Amniotic stem cell (primary cell): ENCODE results near the gene NECTIN3.

Experiments
- DNase-seq: peaks from one replicate; lab custom pipeline; 2025; lab: John Stamatoyannopoulos, UW

Gene NECTIN3

DNA sequence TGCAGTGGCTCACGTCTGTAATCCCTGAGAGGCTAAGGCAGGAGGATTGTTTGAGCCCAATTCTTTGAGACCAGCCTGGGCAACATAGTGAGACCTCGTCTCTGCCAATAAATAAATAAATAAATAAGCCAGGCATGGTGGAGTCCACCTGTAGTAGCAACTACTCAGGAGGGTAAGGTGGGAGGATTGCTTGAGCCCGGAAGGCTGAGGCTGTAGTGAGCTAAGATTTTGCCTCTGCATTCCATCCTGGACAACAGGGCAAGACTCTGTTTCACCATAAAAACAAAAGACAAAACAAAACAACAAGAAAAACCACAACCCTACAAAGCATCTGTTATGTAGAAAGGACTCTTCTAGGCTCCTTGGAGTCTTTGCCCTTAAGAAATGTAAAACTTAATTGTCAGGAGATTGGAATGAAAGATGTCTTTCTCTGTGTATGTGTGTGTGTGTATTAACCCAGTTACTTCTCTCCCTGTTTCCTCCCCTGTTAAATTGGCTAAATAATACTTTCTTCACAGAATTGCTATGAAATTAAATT is 9.5 kb downstream of the NECTIN3 start:
- DNase-seq: no peak

DNA sequence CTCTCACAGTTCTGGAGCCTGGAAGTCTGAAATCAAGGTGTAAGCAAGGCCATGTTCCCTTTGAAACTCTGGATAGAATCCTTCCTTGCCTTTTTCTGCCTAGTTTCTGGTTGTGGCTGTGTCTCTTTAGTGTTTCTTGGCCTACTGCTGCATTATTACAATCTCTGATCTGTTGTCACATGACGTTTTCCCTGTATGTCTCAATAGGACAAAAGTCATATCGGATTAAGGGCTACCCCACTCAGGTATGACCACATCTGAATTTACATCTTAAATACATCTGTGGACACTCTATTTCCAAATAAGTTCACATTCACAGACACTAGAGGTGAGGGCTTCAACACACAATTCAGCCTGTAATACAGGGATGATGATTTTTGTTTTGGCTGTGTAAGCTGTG is 13.3 kb downstream of the NECTIN3 start:
- no peak for DNase-seq

DNA sequence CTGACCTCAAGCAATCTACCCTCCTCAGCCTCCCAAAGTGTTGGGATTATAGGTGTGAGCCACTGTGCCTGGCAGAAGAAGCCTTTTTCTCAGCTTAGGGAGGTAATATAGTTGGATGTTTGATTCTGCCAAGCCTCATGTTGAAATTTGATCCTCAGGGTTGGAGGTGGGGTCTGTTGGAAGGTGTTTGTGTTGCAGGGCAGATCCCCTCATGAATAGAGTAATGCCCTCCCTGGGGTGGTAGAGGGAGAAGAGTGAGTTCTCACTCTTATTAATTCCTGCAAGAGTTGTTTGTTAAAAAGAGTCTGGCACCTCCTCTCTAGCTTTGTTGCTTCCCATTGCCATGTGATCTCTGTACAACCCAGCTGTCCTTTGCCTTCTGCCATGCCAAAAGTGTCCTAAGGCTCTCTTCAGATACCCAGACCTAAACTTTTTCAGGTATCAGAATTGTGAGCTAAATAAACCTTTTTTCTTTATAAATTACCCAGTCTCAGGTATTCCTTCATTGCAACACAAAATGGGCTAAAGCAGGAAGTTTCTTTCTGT is 16.4 kb downstream of the NECTIN3 start:
- DNase-seq: no peak

DNA sequence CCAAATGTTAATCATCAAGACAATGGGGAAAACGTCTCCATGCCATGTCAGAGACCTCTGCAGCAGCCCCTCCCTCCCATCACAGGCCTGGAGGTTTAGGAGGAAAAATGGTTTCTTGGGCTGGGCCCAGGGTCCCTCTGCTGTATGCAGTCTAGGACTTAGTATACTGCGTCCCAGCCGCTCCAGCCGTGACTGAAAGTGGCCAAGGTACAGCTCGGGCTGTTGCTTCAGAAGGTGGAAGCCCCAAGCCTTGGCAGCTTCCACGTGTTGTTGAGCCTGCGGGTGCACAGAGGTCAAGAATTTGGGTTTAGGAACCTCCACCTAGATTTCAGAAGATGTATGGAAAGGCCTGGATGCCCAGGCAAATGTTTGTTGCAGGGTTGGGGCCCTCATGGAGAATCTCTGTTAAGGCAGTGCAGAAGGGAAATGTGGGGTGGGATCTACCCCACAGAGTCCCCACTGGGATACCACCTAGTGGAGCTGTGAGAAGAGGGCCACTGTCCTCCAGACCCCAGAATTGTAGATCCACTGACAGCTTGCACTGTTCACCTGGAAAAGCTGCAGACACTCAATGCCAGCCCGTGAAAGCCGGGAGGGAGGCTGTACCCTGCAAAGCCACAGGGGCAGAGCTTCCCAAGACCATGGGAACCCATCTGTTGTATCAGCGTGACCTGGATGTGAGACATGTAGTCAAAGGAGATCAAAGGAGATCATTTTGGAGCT is 25.0 kb downstream of the NECTIN3 start:
- no peak for DNase-seq

DNA sequence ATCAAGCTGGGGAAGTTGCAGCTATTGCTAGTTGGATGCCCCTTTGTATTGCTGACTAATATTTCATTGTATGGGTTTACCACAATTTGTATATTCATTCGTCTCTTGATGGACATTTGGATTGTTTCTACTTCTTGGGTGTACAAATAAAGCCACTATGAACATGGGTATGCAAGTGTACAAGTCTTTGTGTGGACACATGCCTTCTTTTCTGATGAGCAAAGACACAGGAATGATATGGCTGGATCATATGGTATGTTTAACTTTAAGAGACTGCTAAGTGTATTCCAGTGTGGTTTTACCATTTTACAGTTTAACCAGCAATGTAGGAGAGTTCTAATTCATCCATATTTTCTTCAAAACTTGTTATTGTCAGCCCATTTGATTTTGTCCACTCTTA is 32.2 kb downstream of the NECTIN3 start:
- DNase-seq: no peak

DNA sequence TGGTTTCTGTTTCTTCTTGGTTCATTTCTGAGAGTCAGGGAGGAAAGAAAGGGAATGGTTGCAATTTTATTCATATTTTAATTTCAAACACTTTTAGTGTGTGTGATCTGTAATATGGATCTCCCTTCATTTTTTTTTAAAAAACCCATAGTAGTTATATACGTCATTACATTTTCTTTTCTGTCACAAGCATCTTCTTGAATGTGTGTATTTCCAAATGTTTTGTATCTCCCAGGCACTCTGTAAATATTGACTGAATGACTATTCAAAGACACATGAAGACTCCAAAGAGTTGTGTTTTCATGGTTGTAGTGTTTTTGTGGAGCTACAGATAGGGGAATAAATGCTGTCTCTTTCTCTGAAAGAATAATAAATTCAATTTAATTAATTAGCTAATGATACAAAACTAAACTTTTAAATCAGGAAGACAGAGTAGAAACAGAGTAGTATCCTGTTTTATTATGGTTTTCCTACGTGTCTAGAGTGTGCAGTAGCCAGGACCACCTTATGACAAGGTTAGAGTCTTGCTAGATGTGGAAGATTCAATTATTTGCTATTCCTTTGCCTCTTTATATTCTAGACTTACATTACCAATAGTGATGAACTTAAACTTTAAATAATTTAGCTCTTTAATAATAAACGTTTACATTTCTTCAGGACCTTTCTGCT is 35.5 kb downstream of the NECTIN3 start:
- DNase-seq: no peak

DNA sequence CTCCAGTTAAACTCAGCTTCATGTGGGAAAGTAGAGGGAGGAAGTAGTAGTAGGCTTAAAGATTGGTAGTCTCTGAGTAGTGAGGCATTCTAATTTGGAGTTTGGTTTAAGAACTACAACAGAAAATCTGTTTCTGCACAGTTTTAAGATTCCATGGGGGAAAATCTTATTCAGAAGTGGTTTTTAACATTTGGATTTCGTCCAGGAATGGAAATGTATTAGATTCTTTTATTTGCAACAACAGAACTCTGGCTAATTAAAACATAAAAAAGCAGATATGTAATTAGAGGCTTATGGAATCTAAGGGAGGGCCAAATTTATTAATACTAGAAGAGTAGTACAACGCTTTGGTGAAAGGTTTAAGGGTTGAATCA is 36.0 kb downstream of the NECTIN3 start:
- no peak for DNase-seq

DNA sequence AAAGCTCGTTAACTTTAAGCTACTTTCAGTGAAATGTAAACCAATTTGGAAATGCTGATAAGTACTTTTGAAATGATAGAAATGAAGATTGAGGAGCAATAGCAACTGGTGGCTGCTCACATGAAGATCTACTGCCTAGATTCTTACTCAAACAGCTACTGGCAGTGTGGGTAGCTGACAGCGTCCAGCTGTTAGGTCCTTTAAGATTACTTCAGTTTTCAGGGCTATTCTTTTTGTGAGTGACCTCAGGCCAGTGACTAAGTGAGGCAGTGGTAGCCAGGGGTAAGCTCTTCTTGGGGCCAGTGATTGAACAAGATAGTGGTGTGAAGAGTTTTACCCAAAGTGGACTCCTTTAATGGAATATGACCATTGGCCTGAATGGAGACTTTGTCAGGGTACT is 41.3 kb downstream of the NECTIN3 start:
- DNase-seq: no peak

DNA sequence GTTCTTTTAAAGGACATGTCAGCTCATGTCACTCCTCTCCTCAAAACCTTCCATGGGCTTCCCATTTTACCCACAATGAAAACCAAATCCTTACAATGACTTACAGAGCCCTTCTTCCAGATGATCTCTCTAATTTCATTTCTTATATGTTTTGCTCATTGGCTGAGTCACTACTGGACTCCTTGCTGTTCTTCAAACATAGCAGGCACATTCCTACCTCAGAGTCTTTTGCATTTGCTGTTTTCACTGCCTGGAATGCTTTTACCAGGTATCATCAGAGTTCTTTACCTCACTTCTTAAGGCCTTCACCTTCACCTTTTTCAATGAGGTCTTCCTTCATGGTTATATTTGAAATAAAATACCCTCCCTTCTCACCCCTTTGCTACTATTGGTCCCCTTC is 57.3 kb downstream of the NECTIN3 start:
- no peak for DNase-seq

DNA sequence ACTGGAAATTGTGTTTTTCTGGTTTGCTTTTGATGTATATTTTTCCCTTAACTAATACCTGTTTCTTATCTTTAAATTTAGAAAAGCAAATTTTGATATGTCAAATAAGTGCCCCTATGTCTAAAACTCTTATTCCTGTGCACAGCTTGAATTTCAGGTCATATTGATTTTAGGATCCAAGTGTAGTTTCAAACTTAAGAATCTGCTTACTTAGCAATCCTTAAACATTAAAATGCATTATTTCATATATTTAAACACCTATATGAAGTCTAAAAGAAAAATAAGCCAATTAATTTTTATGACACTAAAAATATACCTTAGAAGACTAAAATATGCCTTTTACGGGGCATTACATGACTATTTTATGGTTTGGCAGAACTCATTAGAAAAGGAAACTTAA is 59.2 kb downstream of the NECTIN3 start:
- no peak for DNase-seq

DNA sequence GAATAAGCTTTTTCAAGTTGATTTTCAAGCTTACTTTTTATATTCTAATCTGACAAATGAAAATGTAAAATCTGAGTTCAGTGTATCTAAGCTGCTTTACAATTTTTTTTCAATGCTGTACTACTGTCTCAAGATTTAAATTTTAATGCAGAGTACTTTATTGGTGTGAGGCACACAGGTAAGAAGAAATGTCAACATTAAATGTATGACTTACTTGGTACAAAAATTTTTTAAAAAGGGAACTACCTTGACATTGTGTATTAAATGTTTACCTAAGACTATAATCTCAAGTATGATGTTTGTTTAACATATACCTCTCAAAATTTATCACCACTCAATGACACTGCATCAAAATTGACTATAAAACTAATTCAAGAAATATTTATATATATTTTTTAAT is 62.7 kb downstream of the NECTIN3 start:
- DNase-seq: no peak

DNA sequence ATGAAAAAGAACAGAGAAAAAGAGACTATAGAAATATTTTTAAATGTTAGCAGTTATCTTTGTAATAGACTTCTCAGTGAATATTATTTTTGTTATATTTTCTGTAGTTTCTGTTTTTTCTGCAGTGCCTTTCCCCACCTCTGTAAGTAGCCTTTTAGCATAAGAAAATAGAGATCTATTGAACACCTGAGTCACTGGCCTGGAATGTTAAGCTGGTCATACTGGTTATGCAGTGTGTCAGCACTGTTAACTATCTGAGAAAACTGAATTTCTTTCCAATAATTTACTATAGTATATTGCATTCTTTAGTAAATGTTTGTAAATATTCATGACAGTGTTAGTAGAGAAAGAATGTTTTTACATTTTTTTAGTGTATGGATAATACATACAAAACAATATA is 79.8 kb downstream of the NECTIN3 start:
- peak; percentile 17 for DNase-seq

DNA sequence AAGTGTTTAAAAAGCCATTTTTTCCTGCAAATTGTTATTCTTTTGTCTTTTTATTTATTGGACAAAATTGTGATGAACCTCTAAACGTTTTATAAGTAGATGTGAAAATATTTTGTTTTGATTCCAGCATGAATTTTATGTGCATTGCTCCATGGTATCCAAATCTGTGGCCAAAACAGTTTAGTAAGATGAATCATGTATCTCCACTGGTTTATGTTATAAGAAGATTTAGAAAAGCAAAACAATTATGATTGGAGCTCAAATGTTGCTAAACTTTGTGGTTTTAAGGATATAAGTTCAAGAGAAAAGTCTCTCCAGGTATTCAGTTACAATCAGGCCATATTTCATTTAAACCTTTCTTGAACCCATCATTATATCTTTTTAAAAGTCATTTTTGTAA is 80.9 kb downstream of the NECTIN3 start:
- no peak for DNase-seq

DNA sequence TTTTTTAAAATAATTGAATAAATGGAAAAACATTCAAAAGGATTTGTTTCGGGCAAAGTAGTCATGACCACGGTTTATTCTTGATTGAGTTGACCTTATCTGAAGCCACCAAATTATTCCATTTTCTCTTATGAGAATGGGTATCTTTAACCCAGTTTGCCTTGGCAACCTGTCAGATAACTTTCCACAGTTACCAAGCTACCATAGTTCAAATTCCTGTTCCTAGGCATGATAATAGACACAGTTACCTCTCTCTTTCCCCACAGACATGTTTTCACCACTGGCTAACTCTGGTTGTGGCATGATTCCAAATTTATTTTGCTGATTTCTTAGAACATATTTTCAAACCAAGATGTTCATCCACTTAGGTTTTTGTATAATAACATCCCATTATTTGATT is 84.9 kb downstream of the NECTIN3 start:
- DNase-seq: no peak

DNA sequence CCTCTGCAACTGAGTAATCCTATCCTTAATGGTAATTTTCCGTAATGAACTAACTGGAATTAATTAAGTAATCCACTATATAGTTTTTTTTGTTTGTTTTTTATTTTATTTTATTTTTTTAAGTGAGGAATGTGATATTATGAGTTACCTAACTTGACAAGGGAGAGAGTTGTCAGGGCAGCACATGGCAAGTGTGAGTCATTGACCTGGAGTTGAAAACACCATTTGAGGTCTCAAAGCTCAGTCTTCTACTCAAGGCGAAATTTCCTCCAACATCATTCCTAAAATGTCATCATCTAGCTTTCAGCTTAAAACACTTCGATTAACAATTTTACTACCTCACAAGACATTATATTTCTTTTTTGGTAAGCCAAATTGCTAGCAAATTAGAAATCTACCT is 87.8 kb downstream of the NECTIN3 start:
- no peak for DNase-seq

DNA sequence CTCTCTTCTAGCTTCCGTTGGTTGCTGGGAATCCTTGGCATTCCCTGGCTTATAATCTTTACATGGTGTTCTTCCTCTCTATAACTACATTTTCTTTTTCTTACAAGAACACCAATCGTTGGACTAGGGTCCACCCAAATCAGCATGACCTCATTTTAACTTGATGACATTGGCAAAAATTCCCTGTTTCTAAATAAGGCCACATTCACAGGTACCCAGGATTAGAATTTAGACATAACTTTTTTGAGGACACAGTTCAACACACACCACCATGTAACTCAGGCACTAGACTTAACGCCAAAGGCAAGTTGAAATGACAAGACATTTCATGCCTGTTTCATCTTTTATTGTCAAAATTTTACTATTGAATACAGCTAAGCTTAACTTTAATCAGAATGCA is 93.0 kb downstream of the NECTIN3 start:
- no peak for DNase-seq

DNA sequence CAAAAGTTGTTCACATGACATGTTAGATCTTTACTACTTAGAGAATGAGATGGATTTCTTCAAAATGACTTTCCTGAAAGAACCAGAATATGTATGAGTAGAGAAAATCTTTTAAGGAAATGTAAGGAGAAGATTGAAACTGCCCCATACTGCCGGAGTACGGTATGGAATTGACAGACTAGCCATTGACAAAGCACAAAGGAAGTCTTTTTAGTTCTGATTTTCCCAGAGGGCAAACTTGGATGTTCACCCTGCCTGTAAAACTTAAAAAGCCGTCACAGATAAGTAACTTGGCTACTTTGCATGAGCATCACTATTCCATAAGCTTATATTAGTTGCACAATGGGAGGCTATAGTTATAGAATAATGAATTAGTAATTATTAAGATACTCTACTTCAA is 93.8 kb downstream of the NECTIN3 start:
- no peak for DNase-seq

DNA sequence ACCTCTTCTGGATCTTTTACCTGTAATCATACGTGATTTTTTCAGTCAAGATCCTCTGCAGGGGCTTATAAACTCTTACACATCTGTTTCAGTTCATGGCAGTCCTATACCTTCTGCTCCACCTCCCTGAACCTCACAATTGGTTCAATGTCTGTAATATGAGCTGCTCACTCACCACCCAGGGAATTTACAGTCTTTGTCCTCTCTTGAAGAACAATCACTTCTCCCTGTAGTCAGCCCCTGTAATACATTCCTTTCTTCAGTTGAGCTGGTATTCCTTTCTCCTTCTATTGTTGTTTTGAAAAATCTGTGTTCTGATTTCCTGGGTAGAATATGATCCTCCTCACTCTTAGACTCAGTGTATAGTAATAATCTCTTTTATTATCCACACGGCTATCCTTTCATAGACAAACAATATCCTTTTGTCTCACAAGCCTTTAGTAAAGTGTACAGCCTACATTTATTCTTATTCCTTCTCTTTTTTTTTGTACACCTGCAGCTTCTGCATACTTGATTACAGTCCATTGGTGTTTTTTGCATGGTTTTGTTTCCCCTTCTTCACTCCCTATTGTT is 101.8 kb downstream of the NECTIN3 start:
- DNase-seq: no peak

DNA sequence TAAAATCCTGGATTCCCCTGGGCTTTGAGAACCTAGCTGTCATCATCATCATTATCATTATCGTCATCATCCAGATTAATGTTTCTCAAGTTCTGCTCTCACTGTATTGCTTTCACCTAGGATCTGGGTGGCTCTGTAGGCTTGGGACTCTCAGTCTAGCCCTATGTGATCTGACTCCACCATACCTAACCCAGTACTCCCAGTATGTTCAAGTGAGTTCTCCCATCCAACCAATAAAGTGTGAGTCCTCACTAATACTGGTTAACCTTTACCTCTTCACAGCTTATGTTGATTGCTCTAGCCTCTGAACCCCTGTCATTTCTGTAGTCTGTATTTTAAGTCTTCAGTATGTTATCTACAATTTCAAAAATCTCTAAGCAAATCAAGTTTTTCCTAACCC is 102.3 kb downstream of the NECTIN3 start:
- DNase-seq: no peak

DNA sequence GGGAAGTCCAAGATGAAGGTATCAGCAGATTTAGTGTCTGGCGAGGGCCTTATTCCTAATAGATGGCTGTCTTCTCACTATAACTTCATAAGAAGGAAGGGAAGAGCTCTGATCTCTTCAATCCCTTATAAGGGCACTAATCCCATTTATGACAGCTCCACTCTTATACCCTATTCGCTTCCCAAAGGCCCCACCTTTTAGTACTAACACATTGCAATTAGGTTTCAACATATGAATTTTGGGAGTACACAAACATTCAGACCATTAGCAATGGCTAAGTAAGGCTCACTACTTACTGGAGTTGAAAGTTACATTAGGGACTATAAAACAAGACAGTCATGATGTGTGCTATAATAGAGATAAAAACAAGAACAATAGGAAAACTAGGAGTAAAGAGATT is 118.9 kb downstream of the NECTIN3 start:
- DNase-seq: no peak

DNA sequence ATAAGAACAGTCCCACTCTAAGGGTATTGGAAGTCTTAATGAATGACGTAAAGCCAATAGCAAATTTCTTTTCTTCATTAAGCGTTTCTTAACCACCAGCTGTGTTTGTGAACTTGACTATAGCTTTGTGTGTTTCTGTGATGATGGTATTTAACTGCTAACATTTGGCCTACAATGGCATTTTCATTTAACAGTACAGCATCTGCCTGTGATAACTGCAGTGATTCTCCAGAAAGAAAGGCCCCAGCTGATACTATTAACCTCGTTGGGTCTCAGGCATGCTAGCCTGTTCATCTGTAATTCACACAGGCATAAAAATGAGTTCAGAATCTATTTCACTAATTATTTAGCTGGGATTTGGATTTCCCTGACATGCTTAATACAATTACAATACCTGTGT is 121.9 kb downstream of the NECTIN3 start:
- no peak for DNase-seq

DNA sequence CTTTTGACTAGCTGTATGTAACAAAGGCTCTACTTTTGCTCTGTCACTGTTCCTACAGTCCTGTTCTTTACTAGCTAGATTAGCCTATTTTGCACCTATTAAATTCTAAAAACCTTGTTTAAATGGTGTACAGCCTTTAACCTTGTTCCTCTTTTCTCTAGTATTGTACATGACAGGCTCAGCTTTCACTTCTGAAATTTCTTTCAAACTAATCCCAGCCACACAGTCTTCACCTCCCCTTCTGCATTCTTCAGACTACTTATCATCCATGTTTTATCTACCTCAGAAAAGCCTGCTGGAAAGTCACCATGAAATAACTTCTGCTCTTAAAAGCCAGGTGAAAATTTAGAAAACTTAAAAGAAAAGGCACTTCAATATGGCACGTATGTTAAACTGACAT is 122.4 kb downstream of the NECTIN3 start:
- no peak for DNase-seq

DNA sequence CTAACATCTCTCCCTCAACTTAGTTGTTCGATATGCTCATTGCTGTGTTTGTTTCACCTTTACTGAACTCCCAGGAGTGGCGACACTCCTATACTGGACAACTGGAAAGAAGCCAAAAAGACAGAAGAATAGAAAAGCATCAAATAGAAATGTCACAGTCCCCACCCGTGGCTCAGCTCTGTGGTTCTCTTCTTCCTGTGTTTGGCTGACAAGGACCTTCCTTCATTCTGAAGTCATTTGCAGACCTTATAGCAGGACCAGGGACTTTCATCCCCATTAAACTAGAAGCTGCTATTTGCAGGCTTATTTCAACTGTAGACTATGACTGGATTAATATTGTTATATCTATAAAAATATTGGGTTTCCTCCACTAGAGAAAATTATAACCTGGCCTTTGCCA is 125.9 kb downstream of the NECTIN3 start:
- DNase-seq: no peak
